Astrocyte of the spinal cord (primary cell): ENCODE results near the gene ECT2L.

ENCODE experiments used
- DNase-seq: peaks from one replicate; pipeline ENCODE4 v3.0.0; 2011; ENCODE audit warnings: low read depth, low spot score
- H3K4me3 ChIP-seq: 2 replicates; pipeline ENCODE4 v1.5.1; 2011; ENCODE audit warnings: low read depth, mild to moderate bottlenecking, low read length, moderate library complexity
- CTCF ChIP-seq: IDR thresholded peaks from 2 replicates; pipeline ENCODE4 v1.5.1; 2012; ENCODE audit warnings: low read depth, mild to moderate bottlenecking, low read length, inconsistent platforms
- in situ Hi-C: cut with HindIII; loops from 2 replicates; pipeline ENCODE4 v1.10.0; 2017; ENCODE audit warnings: low sequenced_read_pairs

ECT2L gene

GRCh38 chr6:138803861-138804260 is 8.0 kb downstream of the ECT2L start:
- in situ Hi-C loops = no loop called here
- no peak for TF ChIP-seq CTCF
- no peak for DNase-seq
- H3K4me3 ChIP-seq = no peak overlapping the region

- no peak for TF ChIP-seq CTCF
- peak; percentile 52 for DNase-seq
- in situ Hi-C loops = no loop called here
- no peak overlapping the region for H3K4me3 ChIP-seq
Measured at GRCh38 chr6:138805016-138805765, 9.3 kb downstream of the ECT2L start.

- H3K4me3 ChIP-seq = no peak overlapping the region
- in situ Hi-C loops = no loop called here
- DNase-seq = no peak
- TF ChIP-seq CTCF = no peak
Measured at GRCh38 chr6:138806889-138807288, 11.0 kb downstream of the ECT2L start.

- no peak overlapping the region for H3K4me3 ChIP-seq
- TF ChIP-seq CTCF = no peak
- DNase-seq = no peak
- in situ Hi-C loops = no loop called here
Measured at GRCh38 chr6:138809677-138810076, 13.8 kb downstream of the ECT2L start.

GRCh38 chr6:138811866-138812265 is 16.0 kb downstream of the ECT2L start:
- no peak for TF ChIP-seq CTCF
- H3K4me3 ChIP-seq = no peak overlapping the region
- no peak for DNase-seq
- in situ Hi-C loops = no loop called here

GRCh38 chr6:138814179-138814834 is 18.4 kb downstream of the ECT2L start:
- H3K4me3 ChIP-seq = no peak overlapping the region
- in situ Hi-C loops = no loop called here
- no peak for TF ChIP-seq CTCF
- no peak for DNase-seq
